NT2/D1 (cell line): ENCODE results near the gene TSKS.

ENCODE experiments used
- DNase-seq: peaks from one replicate; pipeline ENCODE4 v3.0.0-alpha.2; 2011; ENCODE audit warnings: low read depth, low spot score
- H3K27me3 ChIP-seq: 2 replicates; pipeline ENCODE4 v1.6.0; 2011; ENCODE audit warnings: mild to moderate bottlenecking; ENCODE audit not compliant: insufficient read length, insufficient read depth
- H3K36me3 ChIP-seq: 2 replicates; pipeline ENCODE4 v1.6.1; 2011; ENCODE audit warnings: mild to moderate bottlenecking, low read length, mixed read lengths; ENCODE audit not compliant: insufficient read depth, insufficient read length
- H3K4me1 ChIP-seq: 2 replicates; pipeline ENCODE4 v1.5.1; 2011; ENCODE audit not compliant: insufficient read depth, insufficient read length
- H3K4me3 ChIP-seq: 2 replicates; pipeline ENCODE4 v1.5.1; 2011; ENCODE audit warnings: low read depth; ENCODE audit not compliant: insufficient read length
- H3K9ac ChIP-seq: 2 replicates; pipeline ENCODE4 v1.6.0; 2011; ENCODE audit warnings: low read depth; ENCODE audit not compliant: insufficient read length
- H3K9me3 ChIP-seq: 2 replicates; pipeline ENCODE4 v1.5.1; 2011; ENCODE audit warnings: mild to moderate bottlenecking, low read length; ENCODE audit not compliant: insufficient read depth
- SUZ12 ChIP-seq: IDR thresholded peaks from 2 replicates; pipeline ENCODE4 v1.6.1; 2011; ENCODE audit not compliant: insufficient read length, insufficient read depth; ENCODE audit errors: extremely low read depth
- YY1 ChIP-seq: IDR thresholded peaks from 2 replicates; pipeline ENCODE4 v1.6.1; 2011; ENCODE audit not compliant: insufficient read length, insufficient read depth
- ZNF274 ChIP-seq: IDR thresholded peaks from 2 replicates; pipeline ENCODE4 v1.6.1; 2011; ENCODE audit warnings: mild to moderate bottlenecking, low read depth, low read length

Gene TSKS

DNA sequence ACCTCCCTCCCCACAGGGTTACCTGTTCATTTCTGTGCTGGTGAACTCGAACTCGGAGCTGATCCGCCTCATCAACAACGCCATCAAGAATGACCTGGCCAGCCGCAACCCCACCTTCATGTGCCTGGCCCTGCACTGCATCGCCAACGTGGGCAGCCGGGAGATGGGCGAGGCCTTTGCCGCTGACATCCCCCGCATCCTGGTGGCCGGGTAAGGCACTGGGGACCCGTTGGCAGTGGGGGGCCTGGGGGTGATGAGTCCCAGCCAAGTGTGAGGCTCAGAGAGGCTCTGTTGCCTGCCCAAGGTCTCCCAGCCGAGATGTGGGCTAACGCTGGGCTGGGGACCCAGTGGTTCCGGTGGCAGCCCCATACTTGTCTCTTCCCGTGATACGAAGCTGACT, 19.4 kb upstream of the TSKS start:
- Histone ChIP-seq H3K9ac (no peak overlapping the region), H3K4me1 (peaks cover 6% of the 10 kb centered on the region), H3K36me3 (peaks cover 46% of the 10 kb centered on the region), H3K27me3 (no peaks in the 10 kb centered on the region), H3K4me3 (no peak overlapping the region), H3K9me3 (no peaks in the 10 kb centered on the region)
- TF ChIP-seq SUZ12 (no peak), ZNF274 (no peak), YY1 (no peak)
- no peak for DNase-seq

DNA sequence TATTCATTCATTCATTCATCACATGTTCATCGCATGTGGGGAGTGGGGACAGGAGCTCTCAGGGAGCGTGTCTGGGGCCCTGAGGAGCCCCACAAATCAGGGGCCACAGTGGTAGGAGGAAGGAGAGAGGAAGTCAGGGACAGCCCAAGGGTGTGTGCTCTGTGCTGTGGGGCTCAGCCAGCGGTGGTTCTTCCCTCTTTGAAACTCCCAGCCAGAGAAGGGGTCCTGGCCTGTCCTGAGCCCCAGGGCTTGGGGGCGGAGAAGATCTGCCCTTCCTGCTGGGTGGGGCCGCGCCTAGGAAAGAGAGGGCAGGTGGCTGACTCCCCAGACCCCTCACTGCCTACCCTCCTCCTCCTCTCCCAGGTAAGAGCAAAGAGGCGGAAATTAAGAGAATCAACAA, 18.3 kb upstream of the TSKS start:
- Histone ChIP-seq H3K4me3 (no peak overlapping the region), H3K27me3 (no peaks in the 10 kb centered on the region), H3K4me1 (peaks cover 6% of the 10 kb centered on the region), H3K9me3 (no peaks in the 10 kb centered on the region), H3K36me3 (peaks cover 47% of the 10 kb centered on the region), H3K9ac (no peak overlapping the region)
- no peak for DNase-seq
- TF ChIP-seq ZNF274 (no peak), SUZ12 (no peak), YY1 (no peak)

DNA sequence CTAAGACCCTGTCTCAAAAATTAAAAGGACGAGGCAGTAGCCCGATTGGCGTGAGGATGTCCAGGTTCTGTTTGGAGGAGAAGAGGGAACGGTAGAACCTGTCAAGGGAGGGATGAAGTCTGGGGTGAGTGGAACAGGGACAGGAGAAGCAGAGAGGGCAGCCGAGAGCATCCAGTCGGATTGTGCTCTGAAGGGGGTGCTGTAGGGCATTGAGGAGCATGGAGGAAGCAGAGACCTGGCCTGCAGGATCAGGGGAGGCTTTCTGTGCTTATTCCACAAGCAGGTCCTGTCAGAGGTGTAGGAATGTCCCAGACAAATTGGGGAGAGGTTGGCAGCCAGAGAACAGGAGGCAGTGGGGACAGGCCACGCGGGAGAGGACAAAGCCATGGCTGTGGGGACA, 17.8 kb upstream of the TSKS start:
- TF ChIP-seq SUZ12 (no peak), YY1 (no peak), ZNF274 (no peak)
- H3K4me1 ChIP-seq: peaks cover 6% of the 10 kb centered on the region
- no peak for DNase-seq
- peaks cover 52% of the 10 kb centered on the region for H3K36me3 ChIP-seq
- H3K9me3 ChIP-seq: no peaks in the 10 kb centered on the region
- H3K27me3 ChIP-seq: no peaks in the 10 kb centered on the region
- no peak overlapping the region for H3K4me3 ChIP-seq
- no peak overlapping the region for H3K9ac ChIP-seq

DNA sequence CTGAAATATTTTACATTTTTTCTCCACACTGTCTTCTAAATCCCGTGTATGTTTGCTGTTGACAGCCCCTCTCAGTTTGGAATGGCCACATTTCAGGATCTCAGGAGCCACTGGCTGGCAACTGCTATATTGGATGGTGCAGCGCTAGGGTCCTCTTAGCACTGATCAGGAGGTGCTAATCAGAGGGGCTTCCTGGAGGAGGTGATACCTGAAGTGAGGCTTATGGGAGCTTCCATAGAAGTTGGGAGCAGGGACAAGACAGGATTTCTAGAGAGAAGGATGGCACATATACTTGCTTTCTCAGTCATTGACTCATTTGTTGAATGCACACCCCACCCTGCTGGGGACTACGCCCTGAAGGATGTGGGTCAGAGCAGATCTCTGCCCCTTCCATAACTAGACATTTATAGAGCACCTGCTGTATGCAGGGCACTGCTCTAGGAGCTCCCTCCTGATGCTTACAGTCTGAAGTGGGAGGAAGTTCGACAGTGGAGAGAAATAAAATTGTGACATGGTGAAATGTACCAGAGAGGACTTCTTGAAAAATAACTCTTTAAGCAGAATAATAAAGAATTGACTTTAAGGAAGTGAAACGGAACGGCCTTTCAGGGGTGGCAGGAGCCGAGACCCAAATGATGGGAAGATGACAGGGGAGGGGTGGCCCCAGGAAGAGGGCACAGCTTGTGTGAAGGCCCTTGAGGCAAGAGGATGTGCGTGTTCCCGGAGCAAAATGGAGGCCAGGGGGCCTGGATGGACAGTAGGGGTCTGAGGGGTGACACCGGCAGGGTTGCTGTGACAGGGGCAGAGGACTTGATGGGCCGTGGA, 16.8 kb upstream of the TSKS start:
- TF ChIP-seq SUZ12: no peak
- no peak for TF ChIP-seq YY1
- no peak for TF ChIP-seq ZNF274
- Histone ChIP-seq H3K4me1 (peaks cover 6% of the 10 kb centered on the region), H3K9ac (no peak overlapping the region), H3K36me3 (peaks cover 52% of the 10 kb centered on the region), H3K4me3 (no peak overlapping the region), H3K27me3 (no peaks in the 10 kb centered on the region), H3K9me3 (no peaks in the 10 kb centered on the region)
- DNase-seq: no peak

DNA sequence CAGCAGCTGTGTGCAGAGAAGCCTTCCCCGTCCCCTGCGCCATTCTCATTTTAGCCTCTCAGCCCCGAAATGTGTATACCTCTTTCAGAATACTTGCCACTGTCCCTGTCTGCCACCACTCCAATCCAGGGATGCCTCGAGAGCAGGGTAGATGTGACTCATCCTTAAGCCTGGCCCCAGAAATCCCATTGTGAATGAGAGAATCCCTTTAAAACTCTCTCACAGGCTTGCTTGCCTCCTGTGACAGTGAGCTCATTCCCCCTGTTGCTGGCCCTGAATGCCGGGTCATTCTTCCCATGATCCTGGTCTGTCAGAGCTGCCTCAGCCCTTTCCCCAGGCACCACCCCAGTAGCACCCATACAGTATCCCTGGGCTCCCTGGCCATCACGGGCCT, 13.3 kb upstream of the TSKS start:
- TF ChIP-seq SUZ12: no peak
- no peak for TF ChIP-seq YY1
- TF ChIP-seq ZNF274: no peak
- Histone ChIP-seq H3K4me1 (peaks cover 12% of the 10 kb centered on the region), H3K36me3 (peaks cover 48% of the 10 kb centered on the region), H3K27me3 (no peaks in the 10 kb centered on the region), H3K4me3 (no peak overlapping the region), H3K9ac (no peak overlapping the region), H3K9me3 (no peaks in the 10 kb centered on the region)
- no peak for DNase-seq

DNA sequence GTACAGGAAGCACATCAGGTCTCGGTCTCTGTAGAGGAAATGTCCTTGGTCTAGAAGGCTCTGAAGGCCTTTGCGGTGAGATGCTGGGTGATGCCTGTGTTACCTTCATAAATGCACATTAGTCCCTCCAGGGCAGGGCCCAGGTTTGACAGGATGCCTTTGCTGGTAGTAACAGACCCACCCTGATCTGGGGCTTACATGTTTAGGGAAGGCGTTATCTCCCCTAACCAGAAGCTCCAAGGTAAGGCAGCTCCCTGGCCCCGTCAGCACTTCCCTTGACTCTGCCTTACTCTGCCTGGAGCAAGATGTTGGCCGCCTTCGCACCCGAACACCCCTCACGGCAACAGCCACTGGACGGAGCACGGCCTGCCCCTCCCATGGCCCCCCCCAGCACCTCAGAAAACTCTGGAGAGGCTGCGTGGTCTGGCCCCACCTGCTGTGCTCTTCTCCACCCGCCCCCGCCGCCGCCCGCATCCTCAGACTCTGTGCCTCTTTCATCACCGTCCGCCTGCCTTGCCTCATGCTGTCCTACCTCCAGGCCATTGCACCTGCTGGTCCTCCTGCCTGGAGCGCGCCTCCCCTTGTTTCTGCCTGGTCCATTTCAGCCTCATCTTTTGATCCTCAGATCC, 12.8 kb upstream of the TSKS start:
- Histone ChIP-seq H3K36me3 (peaks cover 42% of the 10 kb centered on the region), H3K9me3 (no peaks in the 10 kb centered on the region), H3K4me1 (peaks cover 9% of the 10 kb centered on the region), H3K27me3 (no peaks in the 10 kb centered on the region), H3K9ac (no peak overlapping the region), H3K4me3 (no peak overlapping the region)
- DNase-seq: no peak
- TF ChIP-seq YY1 (no peak), SUZ12 (no peak), ZNF274 (no peak)

DNA sequence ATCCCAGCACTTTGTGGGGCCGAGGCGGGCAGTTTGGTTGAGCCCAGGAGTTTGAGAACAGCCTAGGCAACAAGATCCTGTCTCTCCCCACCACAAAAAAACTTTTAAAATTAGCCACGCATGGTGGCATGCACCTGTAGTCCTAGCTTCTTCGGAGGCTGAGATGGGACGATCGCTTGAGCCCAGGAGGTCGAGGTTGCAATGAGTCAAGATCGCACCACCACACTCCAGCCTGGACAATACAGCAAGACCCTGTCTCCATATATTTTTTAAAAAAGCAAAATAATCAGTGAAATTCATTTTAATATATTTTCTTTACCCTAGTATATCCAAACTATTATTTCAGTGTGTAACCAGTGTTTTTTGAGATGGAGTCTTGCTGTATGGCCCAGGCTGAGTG, 11.9 kb upstream of the TSKS start:
- H3K36me3 ChIP-seq: peaks cover 39% of the 10 kb centered on the region
- no peak overlapping the region for H3K4me3 ChIP-seq
- no peak overlapping the region for H3K9ac ChIP-seq
- no peak for TF ChIP-seq SUZ12
- TF ChIP-seq ZNF274: no peak
- no peak for TF ChIP-seq YY1
- no peaks in the 10 kb centered on the region for H3K9me3 ChIP-seq
- H3K4me1 ChIP-seq: peaks cover 8% of the 10 kb centered on the region
- no peak for DNase-seq
- no peaks in the 10 kb centered on the region for H3K27me3 ChIP-seq
